AG20443 (cell line): ENCODE results near the gene ARSG.

Experiments
- DNase-seq: peaks from one replicate; pipeline ENCODE4 v3.0.0; 2012; ENCODE audit warnings: low spot score, mixed read lengths

The ARSG gene

GRCh38 chr17:68378268-68379176 is 87.2 kb downstream of the ARSG start:
- peak; percentile 92 for DNase-seq

GRCh38 chr17:68379177-68379510 is 87.8 kb downstream of the ARSG start:
- DNase-seq, result no peak

DNA sequence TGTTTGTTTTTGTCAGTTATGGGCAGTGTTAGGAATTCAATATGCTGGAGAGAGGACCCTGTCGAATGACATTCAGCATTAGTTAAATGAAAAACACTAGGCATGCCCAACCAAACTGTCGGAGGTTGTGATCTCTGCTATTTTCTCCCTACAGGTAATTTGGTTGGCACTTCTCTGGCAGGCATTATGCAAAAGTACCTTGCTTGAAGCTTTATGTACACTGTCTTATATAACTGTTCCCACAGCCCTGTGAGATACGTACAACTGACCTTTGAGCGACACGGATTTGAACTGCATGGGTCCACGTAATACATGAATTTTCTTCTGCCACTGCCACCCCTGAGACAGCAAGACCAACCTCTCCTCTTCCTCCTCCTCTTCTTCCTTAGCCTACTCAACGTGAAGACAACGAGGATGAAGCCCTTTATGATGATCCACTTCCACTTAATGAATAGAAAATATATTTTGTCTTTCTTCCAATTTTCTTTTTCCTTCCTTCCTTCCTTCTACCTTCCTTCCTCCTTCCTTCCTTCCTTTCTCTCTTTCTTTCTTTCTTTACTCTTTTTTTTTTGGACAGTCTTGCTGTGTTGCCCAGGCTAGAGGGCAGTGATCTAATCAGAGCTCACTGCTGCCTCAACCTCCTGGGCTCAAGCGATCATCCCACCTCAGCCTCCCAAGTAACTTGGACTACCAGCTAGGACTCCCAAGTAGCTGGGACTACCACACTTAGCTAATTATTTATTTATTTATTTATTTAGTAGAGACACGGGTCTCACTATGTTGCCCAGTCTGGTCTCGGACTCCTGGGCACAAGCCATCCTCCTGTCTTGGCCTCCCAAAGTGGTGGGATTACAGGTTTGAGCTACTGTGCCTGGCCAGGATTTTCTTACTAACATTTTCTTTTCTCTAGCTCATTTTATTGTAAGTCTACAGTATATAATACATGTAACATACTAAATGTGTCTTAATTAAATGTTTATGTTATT is 88.7 kb downstream of the ARSG start:
- DNase-seq, result no peak

DNA sequence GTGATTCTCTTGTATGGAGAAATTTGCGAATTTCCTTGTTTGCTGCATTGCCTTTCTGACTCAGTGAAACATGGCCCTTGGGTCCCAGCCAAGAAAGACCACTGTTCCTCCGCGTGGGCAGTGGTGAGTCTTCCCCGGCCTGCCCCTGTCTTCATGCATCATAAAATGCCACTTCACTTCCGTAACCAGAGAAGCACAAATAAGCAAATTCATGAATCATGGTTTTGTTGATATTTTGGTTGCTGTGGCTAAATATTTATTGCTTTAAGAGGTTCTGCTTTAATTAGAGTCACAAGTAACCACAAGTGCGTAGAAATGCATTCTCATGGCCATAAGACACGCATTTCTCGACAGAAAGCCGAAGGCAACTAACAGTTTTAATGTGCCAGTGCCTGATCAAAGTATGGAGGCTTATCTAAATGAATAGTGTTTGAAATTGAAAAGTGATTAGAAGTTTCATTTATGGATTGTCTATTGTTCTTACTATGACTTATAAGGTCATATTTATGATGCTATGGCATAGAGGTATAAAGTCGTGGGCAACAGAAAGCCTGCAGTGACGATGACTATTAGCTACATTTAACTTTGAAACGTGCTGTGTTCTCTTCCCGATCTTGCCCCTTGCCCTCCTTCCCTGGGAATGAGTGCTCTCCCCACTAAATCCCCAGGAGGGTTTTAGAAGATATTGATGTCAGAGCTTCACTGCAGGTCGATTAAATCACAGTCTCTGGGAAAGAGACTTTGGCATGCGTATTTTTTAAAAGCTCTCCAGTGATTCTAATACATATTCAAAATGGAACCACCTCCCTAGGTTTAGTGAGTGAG is 90.0 kb downstream of the ARSG start:
- peak; percentile 79 for DNase-seq

DNA sequence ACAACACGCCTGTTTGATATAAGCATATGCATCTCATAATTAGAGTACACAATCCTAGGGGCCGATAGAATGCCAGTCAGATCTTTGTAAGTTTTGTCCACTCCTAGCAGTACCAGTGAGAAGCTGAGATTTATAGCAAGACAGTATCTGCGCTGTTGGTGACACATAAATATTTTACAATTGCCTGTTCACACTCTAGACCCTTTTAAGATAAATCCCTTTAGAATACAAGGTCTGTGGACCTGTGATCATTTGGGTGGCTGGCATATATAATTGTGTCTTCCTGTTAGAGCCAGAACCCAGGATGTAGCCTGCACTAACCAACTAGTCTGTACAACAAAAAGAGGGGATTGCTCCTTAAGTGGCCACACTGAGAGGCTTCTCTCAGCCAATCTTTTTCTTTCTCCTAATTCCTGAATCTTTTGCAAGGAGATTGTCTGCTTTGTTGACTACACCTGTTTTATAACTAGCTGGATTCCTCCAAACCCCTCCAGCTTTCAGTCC is 91.3 kb downstream of the ARSG start:
- no peak for DNase-seq

GRCh38 chr17:68383120-68383442 is 91.8 kb downstream of the ARSG start:
- DNase-seq, result no peak

GRCh38 chr17:68383443-68384321 is 92.4 kb downstream of the ARSG start:
- DNase-seq, result peak; percentile 73

- DNase-seq, result no peak
Measured at GRCh38 chr17:68384471-68384870, 93.2 kb downstream of the ARSG start.

DNA sequence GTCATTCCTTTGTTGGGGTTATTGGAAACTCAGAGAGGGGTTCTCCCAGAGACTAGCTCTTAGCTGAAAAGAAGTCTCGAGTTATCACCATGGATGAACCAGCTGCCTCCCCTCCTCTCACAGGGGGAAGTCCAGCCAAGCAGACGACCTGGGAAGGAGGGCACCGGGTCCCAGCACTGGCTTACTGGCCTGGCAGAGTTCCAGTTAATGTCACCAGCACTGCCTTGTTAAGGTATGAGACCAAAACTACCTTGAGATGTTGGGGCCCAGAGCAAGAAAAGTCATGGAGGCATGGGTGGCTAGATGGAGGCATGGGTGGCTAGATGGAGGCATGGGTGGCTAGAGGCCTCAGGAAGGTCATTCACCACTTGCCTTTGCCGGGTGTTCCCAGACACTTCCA is 93.6 kb downstream of the ARSG start:
- DNase-seq, result no peak

DNA sequence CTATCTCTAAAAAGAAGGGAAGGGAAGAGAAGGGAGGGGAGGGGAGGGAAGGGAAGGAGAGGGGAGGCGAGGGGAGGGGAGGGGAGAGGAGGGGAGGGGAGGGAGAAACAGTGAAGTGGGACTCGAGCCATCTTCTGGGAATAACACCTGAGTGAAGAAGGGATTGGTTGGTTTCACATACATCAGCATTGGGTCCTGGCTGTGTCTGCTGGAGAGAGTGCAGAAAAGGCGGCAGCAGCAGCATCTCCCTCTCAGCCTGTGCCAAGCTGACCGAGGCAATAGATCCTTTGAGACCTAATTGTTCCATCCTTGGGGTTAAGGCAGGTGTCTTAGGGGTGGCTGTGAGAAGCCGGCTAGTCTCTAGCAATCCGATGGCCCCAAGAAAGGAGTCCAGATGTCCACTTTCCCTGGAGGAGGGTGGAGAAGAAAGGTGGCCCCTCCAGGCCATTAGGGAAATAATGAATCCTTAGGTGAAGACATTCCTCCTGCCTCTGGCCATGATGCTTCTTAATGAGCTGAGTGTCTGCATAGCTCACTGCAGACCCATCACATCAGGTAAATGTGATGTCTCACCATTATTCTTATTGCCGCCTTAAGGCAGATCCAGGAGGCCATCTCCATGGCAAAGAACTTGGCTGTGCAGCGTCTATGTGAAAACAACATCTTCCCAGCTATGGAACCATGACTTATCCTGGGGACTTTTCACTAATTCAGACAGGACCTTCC is 94.4 kb downstream of the ARSG start:
- no peak for DNase-seq

GRCh38 chr17:68387435-68388218 is 96.3 kb downstream of the ARSG start:
- DNase-seq, result no peak

DNA sequence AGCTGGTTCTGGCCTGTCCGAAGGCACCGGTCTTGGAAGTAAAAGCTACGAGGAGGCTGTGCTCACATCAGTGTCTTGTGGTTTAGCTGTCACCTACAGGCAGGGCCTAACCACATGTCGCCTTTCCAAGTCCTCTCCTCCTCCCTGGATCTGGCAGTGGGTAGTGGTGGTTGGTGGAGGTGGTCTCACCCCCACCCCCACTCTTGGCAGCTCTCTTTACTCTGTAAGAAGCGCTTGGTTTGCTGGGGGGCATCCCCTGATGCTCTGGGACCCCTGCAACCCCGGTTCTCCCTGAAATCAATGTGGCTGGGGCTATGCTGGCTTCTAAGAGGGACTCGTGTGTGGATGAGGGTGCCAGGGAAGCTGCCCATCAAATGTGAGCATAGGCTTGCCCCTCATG is 97.7 kb downstream of the ARSG start:
- DNase-seq, result no peak

DNA sequence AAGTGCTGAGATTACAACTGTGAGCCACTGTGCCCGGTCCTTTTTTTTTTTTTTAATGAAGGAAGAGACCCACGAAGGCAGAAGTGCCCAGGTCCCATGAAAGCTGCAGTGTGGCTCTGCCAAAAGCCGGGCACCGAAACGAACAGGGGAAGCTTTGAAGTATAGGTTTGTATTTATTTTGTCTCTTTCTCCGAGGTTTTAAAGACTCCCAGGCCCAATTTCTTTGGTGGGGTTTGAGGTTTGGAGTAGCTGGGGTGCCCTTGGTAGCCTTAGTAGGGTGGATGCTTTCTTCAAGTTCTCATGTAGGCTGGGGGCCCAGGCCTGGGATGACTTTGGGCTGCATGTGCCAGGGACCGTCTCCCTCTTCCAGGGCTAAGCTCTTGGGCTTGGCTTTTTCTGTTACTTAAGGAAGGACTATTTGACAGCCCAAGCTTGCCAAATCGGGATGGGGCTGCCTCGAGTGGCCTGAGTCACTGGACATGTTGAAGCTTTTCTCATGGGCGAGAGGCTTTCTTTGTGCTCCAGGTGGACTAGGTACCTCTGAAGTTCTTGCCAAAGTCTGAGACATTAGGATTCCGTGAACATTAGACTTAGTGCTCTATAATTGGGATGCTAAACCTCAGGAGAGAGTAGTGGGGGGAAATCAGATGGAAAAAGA is 99.7 kb downstream of the ARSG start:
- DNase-seq, result peak; percentile 30

- peak; percentile 31 for DNase-seq
Measured at GRCh38 chr17:68391561-68392268, 100.4 kb downstream of the ARSG start.

GRCh38 chr17:68394608-68395331 is 103.5 kb downstream of the ARSG start:
- no peak for DNase-seq

DNA sequence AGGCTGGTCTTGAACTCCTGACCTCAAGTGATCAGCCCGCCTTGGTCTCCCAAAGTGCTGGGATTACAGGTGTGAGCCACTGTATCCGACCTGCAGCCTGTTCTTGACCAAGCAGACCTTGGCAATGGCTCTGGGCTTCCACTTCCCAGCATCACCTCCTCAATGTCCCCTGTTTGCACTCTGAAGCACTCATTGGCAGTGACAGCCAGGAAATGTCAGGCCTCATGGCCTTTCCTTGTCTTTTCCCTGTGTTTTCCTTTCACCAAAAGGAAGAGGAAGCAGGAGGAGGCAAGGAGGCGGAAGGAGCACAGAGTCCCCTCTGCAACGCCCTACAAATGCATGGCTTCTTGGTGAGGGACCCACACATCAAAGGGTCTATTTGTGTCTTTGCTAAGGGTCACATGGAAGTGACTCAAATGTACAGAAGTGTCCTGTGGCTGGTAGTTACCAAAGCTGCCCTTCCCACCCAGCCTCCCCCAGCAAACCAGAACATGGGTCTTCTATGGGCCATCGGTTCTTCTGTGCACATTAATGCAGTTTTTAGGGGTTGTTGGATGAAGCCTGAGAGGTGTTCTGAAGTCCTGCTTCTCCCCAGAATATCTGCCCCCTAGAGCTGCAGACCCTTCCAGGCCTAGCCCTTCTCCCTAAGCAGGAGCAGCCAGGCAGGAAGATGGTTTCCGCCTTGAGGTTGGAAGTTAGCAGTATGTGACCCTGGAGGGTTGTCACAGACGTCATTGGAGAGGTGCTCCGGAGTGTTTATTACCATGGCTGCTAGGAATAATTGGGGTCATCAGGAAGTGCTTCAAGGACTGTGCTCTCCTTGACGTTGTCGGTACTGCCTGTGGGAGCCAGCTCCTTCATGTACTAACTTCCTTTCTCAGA is 105.2 kb downstream of the ARSG start:
- DNase-seq, result no peak
